Keratinocyte (primary cell): Measurements from ENCODE around the gene TBC1D8. TPM values are rescaled to one million over a fixed set of nuclear protein-coding genes. Genes with fewer than 3 reads are reported as not detected.

Experiments
- DNase-seq: peaks from one replicate; pipeline ENCODE4 v3.0.0-alpha.2; 2011; ENCODE audit warnings: low read depth, missing footprints, low spot score
- FAIRE-seq: peaks from 2 replicates; lab custom pipeline; 2011; peaks lifted over from hg19 to GRCh38; lab: Jason Lieb, UNC
- H2AFZ ChIP-seq: 2 replicates; pipeline ENCODE4 v1.6.0; 2012; ENCODE audit warnings: low read length, control low read depth, inconsistent platforms; ENCODE audit not compliant: control insufficient read depth
- H3K27ac ChIP-seq: 2 replicates; pipeline ENCODE4 v1.5.1; 2011; ENCODE audit warnings: low read length; ENCODE audit not compliant: control insufficient read depth, insufficient read depth
- H3K27me3 ChIP-seq: 3 replicates; pipeline ENCODE4 v1.6.0; 2011; ENCODE audit warnings: low read length; ENCODE audit not compliant: control insufficient read depth, insufficient read depth; ENCODE audit errors: extremely low read depth
- H3K36me3 ChIP-seq, 2 experiments: 2 replicates in 1 of 2; 3 replicates in 1 of 2; pipeline ENCODE4 v1.5.1; 2011; ENCODE audit warnings: low read length in 2 of 2, mild to moderate bottlenecking in 1 of 2; ENCODE audit not compliant: control insufficient read depth in 2 of 2, insufficient read depth in 2 of 2; ENCODE audit errors: extremely low read depth in 1 of 2
- H3K4me1 ChIP-seq: 3 replicates; pipeline ENCODE4 v1.5.1; 2011; ENCODE audit warnings: low read length; ENCODE audit not compliant: control insufficient read depth, insufficient read depth; ENCODE audit errors: extremely low read depth
- H3K4me2 ChIP-seq: 3 replicates; pipeline ENCODE4 v1.6.0; 2011; ENCODE audit warnings: low read depth, low read length; ENCODE audit not compliant: control insufficient read depth, insufficient read depth; ENCODE audit errors: extremely low read depth
- H3K4me3 ChIP-seq, 3 experiments: fragments of 200-600 bp in 1 of 3; sonication (generic) in 1 of 3; 2 replicates in 2 of 3; 3 replicates in 1 of 3; pipeline ENCODE4 v1.5.1; 2011 to 2016; ENCODE audit warnings: low read length in 3 of 3, mild to moderate bottlenecking in 3 of 3, control low read depth in 2 of 3, inconsistent platforms in 1 of 3, low read depth in 1 of 3, mixed read lengths in 1 of 3, mixed run types in 1 of 3, moderate library complexity in 1 of 3; ENCODE audit not compliant: control insufficient read depth in 2 of 3, insufficient read depth in 2 of 3; ENCODE audit errors: extremely low read depth in 1 of 3
- H3K79me2 ChIP-seq: 2 replicates; pipeline ENCODE4 v1.6.0; 2012; ENCODE audit warnings: low read length; ENCODE audit not compliant: control insufficient read depth, insufficient read depth
- H3K9ac ChIP-seq: 3 replicates; pipeline ENCODE4 v1.6.0; 2011; ENCODE audit warnings: low read length; ENCODE audit not compliant: control insufficient read depth, insufficient read depth; ENCODE audit errors: extremely low read depth
- H3K9me1 ChIP-seq: 3 replicates; pipeline ENCODE4 v1.6.0; 2011; ENCODE audit warnings: low read length; ENCODE audit not compliant: control insufficient read depth, insufficient read depth; ENCODE audit errors: extremely low read depth
- H3K9me3 ChIP-seq: 2 replicates; pipeline ENCODE4 v1.5.1; 2012; ENCODE audit warnings: low read depth, low read length; ENCODE audit not compliant: control insufficient read depth
- H4K20me1 ChIP-seq: 3 replicates; pipeline ENCODE4 v1.6.0; 2011; ENCODE audit warnings: low read length; ENCODE audit not compliant: control insufficient read depth, insufficient read depth; ENCODE audit errors: extremely low read depth
- EZH2 ChIP-seq: IDR thresholded peaks from one replicate; pipeline ENCODE4 v1.6.1; 2012; ENCODE audit warnings: inconsistent platforms, mild to moderate bottlenecking, low read length, moderate library complexity
- dilution Hi-C: fragments of 300-500 bp; cut with MboI; formaldehyde crosslinking; loops from one replicate; pipeline ENCODE4 v1.7.0; 2020; ENCODE audit warnings: low sequenced_read_pairs; ENCODE audit not compliant: extremely low pct_ligation_motif_present
- polyA plus RNA-seq, 5 experiments: library from polyadenylated mRNA; depleted of rRNA in 3 of 5; stranded (reverse) in 3 of 5; stranded (forward) in 1 of 5; unstranded in 1 of 5; fragments of >200 nt; gene quantifications; 1 replicate in 1 of 5; 2 replicates in 3 of 5; 3 replicates in 1 of 5; pipeline versions ENCODE4 v1.2.1 to v1.2.3, GENCODE V29; 2011 to 2012; ENCODE audit warnings: missing spikeins in 2 of 5, low read depth in 1 of 5, low replicate concordance in 1 of 5
- TF ChIP-seq, protein P1 (sequence below), 3 experiments: IDR thresholded peaks in 1 of 3; conservative IDR thresholded peaks in 1 of 3; optimal IDR thresholded peaks in 1 of 3; 2 replicates in 2 of 3; 3 replicates in 1 of 3; pipeline versions ENCODE3 to v1.5.1; 2011; ENCODE audit warnings: low read length in 3 of 3, mild to moderate bottlenecking in 3 of 3, moderate library complexity in 2 of 3, control low read depth in 1 of 3, inconsistent platforms in 1 of 3; ENCODE audit not compliant: insufficient read depth in 2 of 3; ENCODE audit errors: extremely low read depth in 1 of 3

TBC1D8 gene
- polyA plus RNA-seq, 1 donor (not counting 4 experiments of a cell fraction or from before 2014, with no cell fraction given): 13.8 TPM

GRCh38 chr2:101022221-101022620 is 129.0 kb downstream of the TBC1D8 start:
- no peak for FAIRE-seq
- dilution Hi-C loops: no loop called here
- no peaks in the 10 kb centered on the region for H3K4me1 ChIP-seq
- no peak overlapping the region for H2AFZ ChIP-seq
- H3K9ac ChIP-seq: no peak overlapping the region
- DNase-seq: no peak
- no peak overlapping the region for H3K4me2 ChIP-seq
- H4K20me1 ChIP-seq: no peaks in the 10 kb centered on the region
- H3K79me2 ChIP-seq: no peaks in the 10 kb centered on the region
- H3K27me3 ChIP-seq: no peaks in the 10 kb centered on the region
- TF ChIP-seq EZH2: no peak
- TF ChIP-seq, protein P1, sequence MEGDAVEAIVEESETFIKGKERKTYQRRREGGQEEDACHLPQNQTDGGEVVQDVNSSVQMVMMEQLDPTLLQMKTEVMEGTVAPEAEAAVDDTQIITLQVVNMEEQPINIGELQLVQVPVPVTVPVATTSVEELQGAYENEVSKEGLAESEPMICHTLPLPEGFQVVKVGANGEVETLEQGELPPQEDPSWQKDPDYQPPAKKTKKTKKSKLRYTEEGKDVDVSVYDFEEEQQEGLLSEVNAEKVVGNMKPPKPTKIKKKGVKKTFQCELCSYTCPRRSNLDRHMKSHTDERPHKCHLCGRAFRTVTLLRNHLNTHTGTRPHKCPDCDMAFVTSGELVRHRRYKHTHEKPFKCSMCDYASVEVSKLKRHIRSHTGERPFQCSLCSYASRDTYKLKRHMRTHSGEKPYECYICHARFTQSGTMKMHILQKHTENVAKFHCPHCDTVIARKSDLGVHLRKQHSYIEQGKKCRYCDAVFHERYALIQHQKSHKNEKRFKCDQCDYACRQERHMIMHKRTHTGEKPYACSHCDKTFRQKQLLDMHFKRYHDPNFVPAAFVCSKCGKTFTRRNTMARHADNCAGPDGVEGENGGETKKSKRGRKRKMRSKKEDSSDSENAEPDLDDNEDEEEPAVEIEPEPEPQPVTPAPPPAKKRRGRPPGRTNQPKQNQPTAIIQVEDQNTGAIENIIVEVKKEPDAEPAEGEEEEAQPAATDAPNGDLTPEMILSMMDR (optimal IDR thresholded peaks at IDR 0.05 in 1 of 3, IDR thresholded peaks at IDR 0.05 in 1 of 3, conservative IDR thresholded peaks at IDR 0.05 in 1 of 3; ENCODE audit: extremely low read depth in 1 of 3, insufficient read depth in 2 of 3, low read length in 3 of 3): no peak
- H3K9me3 ChIP-seq: no peaks in the 10 kb centered on the region
- no peak overlapping the region for H3K27ac ChIP-seq
- H3K4me3 ChIP-seq: no peak overlapping the region
- no peaks in the 10 kb centered on the region for H3K9me1 ChIP-seq
- H3K36me3 ChIP-seq: peaks cover 3 to 10% of the 10 kb centered on the region in 2 experiments

DNA sequence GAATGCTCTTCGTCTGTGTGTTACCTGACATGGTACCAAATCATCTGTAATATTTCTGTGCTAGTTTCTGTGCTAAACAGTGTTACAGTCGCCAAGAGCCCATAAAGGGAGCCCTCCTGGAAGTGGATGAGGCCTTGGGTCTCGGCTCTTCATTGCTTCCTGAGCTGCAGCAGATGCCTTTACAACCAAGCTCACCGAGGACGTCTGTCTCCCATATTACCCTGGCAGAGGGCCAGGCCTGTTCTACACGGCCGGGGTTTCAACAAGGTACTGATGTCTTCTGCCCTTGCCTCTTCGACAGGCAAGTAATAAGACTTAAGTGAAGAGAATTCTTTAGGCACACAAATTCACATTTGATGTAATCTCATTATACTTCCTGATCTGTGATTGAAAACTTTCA is 132.2 kb downstream of the TBC1D8 start:
- TF ChIP-seq EZH2: no peak
- TF ChIP-seq, protein P1 (optimal IDR thresholded peaks at IDR 0.05 in 1 of 3, IDR thresholded peaks at IDR 0.05 in 1 of 3, conservative IDR thresholded peaks at IDR 0.05 in 1 of 3; ENCODE audit: extremely low read depth in 1 of 3, insufficient read depth in 2 of 3, low read length in 3 of 3): no peak
- Histone ChIP-seq H3K9me1 (no peaks in the 10 kb centered on the region), H3K9ac (no peak overlapping the region), H3K27me3 (no peaks in the 10 kb centered on the region), H3K4me3 (no peak overlapping the region), H2AFZ (no peak overlapping the region), H3K4me2 (no peak overlapping the region), H3K36me3 (peaks cover 3 to 10% of the 10 kb centered on the region in 2 experiments), H3K27ac (no peak overlapping the region), H3K4me1 (no peaks in the 10 kb centered on the region), H3K79me2 (no peaks in the 10 kb centered on the region), H3K9me3 (no peaks in the 10 kb centered on the region), H4K20me1 (no peaks in the 10 kb centered on the region)
- FAIRE-seq (no peak), DNase-seq (no peak)
- dilution Hi-C loops: no loop called here
